ENCODE data around the gene MT3.

Gene MT3

GRCh38 chr16:56633535-56633934 lies 44.2 kb downstream of the MT3 start:
- no peak for DNase-seq (ENCODE audit: low read depth in 1 of 2, low spot score in 1 of 2)
- peaks cover 77% of the 10 kb centered on the region for H3K27me3 ChIP-seq (ENCODE audit: insufficient read depth, poor library complexity, severe bottlenecking)
- no peak overlapping the region for H3K4me3 ChIP-seq (replicated peaks; ENCODE audit: insufficient read depth, low read length)
- TF ChIP-seq CTCF (IDR thresholded peaks at IDR 0.05; ENCODE audit: insufficient read depth, low read length) (no peak), GABPA (IDR thresholded peaks at IDR 0.05; ENCODE audit: low read depth) (no peak), SPI1 (IDR thresholded peaks at IDR 0.05; ENCODE audit: borderline replicate concordance, low read depth) (no peak), REST (IDR thresholded peaks at IDR 0.05; ENCODE audit: insufficient replicate concordance, low read depth) (no peak), POLR2AphosphoS5 (IDR thresholded peaks at IDR 0.05; ENCODE audit: low read depth) (no peak)
- H3K27ac ChIP-seq (replicated peaks): no peak overlapping the region

GRCh38 chr16:56634715-56635440 lies 45.5 kb downstream of the MT3 start:
- H3K27ac ChIP-seq (replicated peaks): no peak overlapping the region
- H3K27me3 ChIP-seq (ENCODE audit: insufficient read depth, poor library complexity, severe bottlenecking): peaks cover 84% of the 10 kb centered on the region
- H3K4me3 ChIP-seq (replicated peaks; ENCODE audit: insufficient read depth, low read length): no peak overlapping the region
- TF ChIP-seq CTCF (IDR thresholded peaks at IDR 0.05; ENCODE audit: insufficient read depth, low read length) (no peak), SPI1 (IDR thresholded peaks at IDR 0.05; ENCODE audit: borderline replicate concordance, low read depth) (no peak), POLR2AphosphoS5 (IDR thresholded peaks at IDR 0.05; ENCODE audit: low read depth) (no peak), REST (IDR thresholded peaks at IDR 0.05; ENCODE audit: insufficient replicate concordance, low read depth) (no peak), GABPA (IDR thresholded peaks at IDR 0.05; ENCODE audit: low read depth) (no peak)
- no peak for DNase-seq (ENCODE audit: low read depth in 1 of 2, low spot score in 1 of 2)

- TF ChIP-seq GABPA (IDR thresholded peaks at IDR 0.05; ENCODE audit: low read depth) (no peak), REST (IDR thresholded peaks at IDR 0.05; ENCODE audit: insufficient replicate concordance, low read depth) (no peak), SPI1 (IDR thresholded peaks at IDR 0.05; ENCODE audit: borderline replicate concordance, low read depth) (no peak), POLR2AphosphoS5 (IDR thresholded peaks at IDR 0.05; ENCODE audit: low read depth) (no peak), CTCF (IDR thresholded peaks at IDR 0.05; ENCODE audit: insufficient read depth, low read length) (no peak)
- Histone ChIP-seq H3K27me3 (ENCODE audit: insufficient read depth, poor library complexity, severe bottlenecking) (peaks cover 84% of the 10 kb centered on the region), H3K4me3 (replicated peaks; ENCODE audit: insufficient read depth, low read length) (no peak overlapping the region), H3K27ac (replicated peaks) (no peak overlapping the region)
- no peak for DNase-seq (ENCODE audit: low read depth in 1 of 2, low spot score in 1 of 2)
Observed at GRCh38 chr16:56635441-56635967, 46.2 kb downstream of the MT3 start.
